HCT116 (cell line): ENCODE data around the gene MAFG. TPM values are rescaled to one million over a fixed set of nuclear protein-coding genes. Genes with fewer than 3 reads are reported as not detected.

Experiments
- ATAC-seq: fragments of 200-7000 bp; cut with Tn5 transposase; 2 replicates; pipeline ENCODE4 v1.9.1; 2020; ENCODE audit warnings: mild to moderate bottlenecking, moderate library complexity
- BruUV-seq: library from RNA; stranded (reverse); fragments of 400-500 nt; replicated peaks from 2 replicates; lab custom pipeline; 2021; lab: Mats Ljungman, UMichigan
- CTCF ChIA-PET: fragments of 300-600 bp; sonication (Branson Sonifier 250); formaldehyde crosslinking; loops from one replicate; lab custom pipeline; 2021; ENCODE audit warnings: antibody characterized with exemption; lab: Charles Lee
- POLR2A ChIA-PET: fragments of 300-600, 350-600 bp; sonication (Branson Sonifier 250); formaldehyde crosslinking; loops from one replicate; lab custom pipeline; 2021; ENCODE audit warnings: antibody characterized with exemption; lab: Charles Lee
- RAD21 ChIA-PET, 2 experiments: fragments of 300-600 bp; sonication (Branson Sonifier 250); formaldehyde crosslinking; loops; one replicate each; lab custom pipeline; 2023; ENCODE audit warnings: low total read pairs in 2 of 2; ENCODE audit not compliant: uncharacterized antibody in 2 of 2, unreplicated experiment in 2 of 2, low non-redundant PET in 1 of 2; lab: Charles Lee
- DNase-seq: peaks from one replicate; pipeline ENCODE4 v3.0.0-alpha.2; 2010; ENCODE audit warnings: low read depth, low spot score
- H2AFZ ChIP-seq: fragments of 200-600 bp; shearing (Covaris generic), sonication (generic); 2 replicates; pipeline ENCODE4 v1.6.1; 2017; ENCODE audit warnings: low read depth, mixed run types, mixed read lengths, antibody characterized with exemption, low read length; ENCODE audit not compliant: poor library complexity, severe bottlenecking
- H3K27ac ChIP-seq: 2 replicates; pipeline ENCODE4 v1.5.1; 2012; ENCODE audit warnings: low read depth, low read length
- H3K27me3 ChIP-seq: fragments of 200-600 bp; sonication (generic); 2 replicates; pipeline ENCODE4 v1.6.1; 2016; ENCODE audit warnings: mixed run types, low read length, mixed read lengths; ENCODE audit not compliant: insufficient read depth
- H3K36me3 ChIP-seq, 2 experiments: fragments of 200-500 bp in 1 of 2; fragments of 200-600 bp in 1 of 2; sonication (Bioruptor generic) in 1 of 2; sonication (generic) in 1 of 2; 2 replicates each; pipeline versions ENCODE4 v1.5.1 to v1.6.1; 2014 to 2016; ENCODE audit warnings: low read length in 2 of 2, inconsistent platforms in 1 of 2, mixed read lengths in 1 of 2, mixed run types in 1 of 2; ENCODE audit not compliant: insufficient read depth in 2 of 2, control insufficient read depth in 1 of 2
- H3K4me1 ChIP-seq, 2 experiments: fragments of 200-600 bp in 1 of 2; sonication (generic) in 1 of 2; 2 replicates each; pipeline versions ENCODE4 v1.5.1 to v1.6.1; 2012 to 2017; ENCODE audit warnings: low read length in 2 of 2, inconsistent platforms in 1 of 2, mild to moderate bottlenecking in 1 of 2, mixed read lengths in 1 of 2, mixed run types in 1 of 2, moderate library complexity in 1 of 2; ENCODE audit not compliant: insufficient read depth in 2 of 2, control insufficient read depth in 1 of 2
- H3K4me2 ChIP-seq: fragments of 200-600 bp; sonication (generic); 2 replicates; pipeline ENCODE4 v1.6.1; 2017; ENCODE audit warnings: mixed run types, low read length, mixed read lengths
- H3K4me3 ChIP-seq, 2 experiments: fragments of 200-600 bp in 1 of 2; sonication (generic) in 1 of 2; replicated peaks in 1 of 2; 2 replicates each; pipeline ENCODE4 v1.5.1; 2011 to 2016; ENCODE audit warnings: low read length in 2 of 2, control low read depth in 1 of 2, low read depth in 1 of 2, mild to moderate bottlenecking in 1 of 2, mixed read lengths in 1 of 2, mixed run types in 1 of 2
- H3K79me2 ChIP-seq: fragments of 200-600 bp; sonication (generic); 2 replicates; pipeline ENCODE4 v1.6.1; 2017; ENCODE audit warnings: mild to moderate bottlenecking, mixed run types, low read length, moderate library complexity, mixed read lengths; ENCODE audit not compliant: insufficient read depth
- H3K9ac ChIP-seq: fragments of 200-600 bp; sonication (generic); 2 replicates; pipeline ENCODE4 v1.6.1; 2016; ENCODE audit warnings: low read length, mixed read lengths
- H3K9me2 ChIP-seq: fragments of 200-600 bp; sonication (generic), shearing (Covaris generic); 2 replicates; pipeline ENCODE4 v1.6.1; 2017; ENCODE audit warnings: mixed run types, mild to moderate bottlenecking, moderate library complexity; ENCODE audit not compliant: insufficient read depth
- H3K9me3 ChIP-seq, 2 experiments: fragments of 200-500 bp in 1 of 2; fragments of 200-600 bp in 1 of 2; sonication (Bioruptor generic) in 1 of 2; sonication (generic) in 1 of 2; 2 replicates each; pipeline ENCODE4 v1.6.1; 2014 to 2017; ENCODE audit warnings: low read length in 2 of 2, mixed read lengths in 2 of 2, inconsistent platforms in 1 of 2, low read depth in 1 of 2, mild to moderate bottlenecking in 1 of 2, mixed run types in 1 of 2, moderate library complexity in 1 of 2; ENCODE audit not compliant: control insufficient read depth in 1 of 2, insufficient read depth in 1 of 2
- H4K20me1 ChIP-seq: fragments of 200-600 bp; sonication (generic), shearing (Covaris generic); 2 replicates; pipeline ENCODE4 v1.6.1; 2017; ENCODE audit warnings: mixed run types, mild to moderate bottlenecking, moderate library complexity; ENCODE audit not compliant: insufficient read depth
- ATF3 ChIP-seq: IDR thresholded peaks from 2 replicates; pipeline ENCODE4 v1.6.1; 2012
- CBX3 ChIP-seq: IDR thresholded peaks from 2 replicates; pipeline ENCODE4 v1.6.1; 2012; ENCODE audit warnings: low read depth
- CEBPB ChIP-seq: IDR thresholded peaks from 2 replicates; pipeline ENCODE4 v1.6.1; 2012; ENCODE audit warnings: low read depth
- CTCF ChIP-seq, 3 experiments: fragments of 200-600 bp in 1 of 3; sonication (generic) in 1 of 3; IDR thresholded peaks in 2 of 3; conservative IDR thresholded peaks in 1 of 3; 2 replicates each; pipeline ENCODE4 v1.5.1; 2012 to 2017; ENCODE audit warnings: low read depth in 2 of 3, low read length in 2 of 3, antibody characterized with exemption in 1 of 3, borderline replicate concordance in 1 of 3, control low read depth in 1 of 3, mild to moderate bottlenecking in 1 of 3, mixed read lengths in 1 of 3, mixed run types in 1 of 3, moderate library complexity in 1 of 3; ENCODE audit not compliant: insufficient read depth in 1 of 3
- EGR1 ChIP-seq: IDR thresholded peaks from 2 replicates; pipeline ENCODE4 v1.6.1; 2012; ENCODE audit warnings: low read depth
- EZH2 ChIP-seq: fragments of 200-600 bp; sonication (generic); IDR thresholded peaks from 2 replicates; pipeline ENCODE4 v1.6.1; 2017; ENCODE audit warnings: antibody characterized with exemption, mixed run types
- EZH2phosphoT487 ChIP-seq: fragments of 200-600 bp; IDR thresholded peaks from 2 replicates; pipeline ENCODE4 v1.6.1; 2018; ENCODE audit warnings: antibody characterized with exemption, borderline replicate concordance
- FOSL1 ChIP-seq: IDR thresholded peaks from 2 replicates; pipeline ENCODE4 v1.6.1; 2012; ENCODE audit warnings: low read depth
- JUND ChIP-seq: IDR thresholded peaks from 2 replicates; pipeline ENCODE4 v1.6.1; 2012
- MAX ChIP-seq: IDR thresholded peaks from 2 replicates; pipeline ENCODE4 v1.6.1; 2012
- POLR2A ChIP-seq: IDR thresholded peaks from 2 replicates; pipeline ENCODE4 v1.7.0; 2011; ENCODE audit warnings: borderline replicate concordance; ENCODE audit not compliant: insufficient read depth, insufficient read length; ENCODE audit errors: extremely low read depth
- POLR2AphosphoS5 ChIP-seq: IDR thresholded peaks from 2 replicates; pipeline ENCODE4 v1.6.1; 2011; ENCODE audit warnings: mild to moderate bottlenecking, low read depth, low read length, moderate library complexity
- REST ChIP-seq: IDR thresholded peaks from 2 replicates; pipeline ENCODE4 v1.6.1; 2012; ENCODE audit warnings: low read depth
- SIN3A ChIP-seq: IDR thresholded peaks from 2 replicates; pipeline ENCODE4 v1.6.1; 2012; ENCODE audit warnings: low read depth
- SRF ChIP-seq: IDR thresholded peaks from 2 replicates; pipeline ENCODE4 v1.6.1; 2012; ENCODE audit warnings: low read depth
- TCF7L2 ChIP-seq: IDR thresholded peaks from 2 replicates; pipeline ENCODE4 v1.7.0; 2011; ENCODE audit warnings: borderline replicate concordance, inconsistent platforms; ENCODE audit not compliant: insufficient read depth, insufficient read length; ENCODE audit errors: extremely low read depth
- YY1 ChIP-seq: IDR thresholded peaks from 2 replicates; pipeline ENCODE4 v1.6.1; 2011; ENCODE audit warnings: low read length, low read depth, moderate library complexity, mild to moderate bottlenecking; ENCODE audit not compliant: insufficient replicate concordance; ENCODE audit errors: extremely low read depth
- ZBTB33 ChIP-seq: IDR thresholded peaks from 2 replicates; pipeline ENCODE4 v1.6.1; 2011; ENCODE audit warnings: mild to moderate bottlenecking, low read length, moderate library complexity; ENCODE audit not compliant: insufficient replicate concordance; ENCODE audit errors: extremely low read depth
- ZFX ChIP-seq: fragments of 450-650 bp; IDR thresholded peaks from 2 replicates; pipeline ENCODE4 v1.6.1; 2017
- intact Hi-C: fragments of 100-400 bp; cut with micrococcal nuclease; formaldehyde crosslinking; loops from 2 replicates; pipeline ENCODE4 v1.10.0; 2022
- total RNA-seq: library from RNA; stranded (reverse); gene quantifications from one replicate; pipeline ENCODE4 v1.2.1, GENCODE V29; 2021; ENCODE audit not compliant: unreplicated experiment

The MAFG gene
- total RNA-seq, 1 experiment from 2014 or later: 46.8 TPM

- Histone ChIP-seq H3K36me3 (peaks cover 40 to 62% of the 10 kb centered on the region in 2 experiments), H3K4me1 (peaks cover 15 to 34% of the 10 kb centered on the region in 2 experiments), H3K4me3 (peak overlapping the region; percentile 95 to 98), H3K27me3 (no peaks in the 10 kb centered on the region), H3K9me3 (no peaks in the 10 kb centered on the region), H3K4me2 (peak overlapping the region; percentile 92), H3K9ac (peak overlapping the region; percentile 95), H3K27ac (peak overlapping the region; percentile 97), H4K20me1 (peaks cover 7% of the 10 kb centered on the region; the same call in 1 of the 2 replicates), H3K79me2 (peaks cover 87% of the 10 kb centered on the region), H2AFZ (no peak overlapping the region), H3K9me2 (no peaks in the 10 kb centered on the region)
- ChIA-PET CTCF (no interaction called here), RAD21 (no interaction called here), POLR2A (no interaction called here)
- intact Hi-C loops: loop anchor here (1.0 kb wide), 1 partner anchor 21 kb away; the partner anchor contains the start of gene PCYT2
- no peak for TF ChIP-seq ZFX
- TF ChIP-seq EZH2phosphoT487: no peak
- TF ChIP-seq FOSL1: no peak
- TF ChIP-seq CBX3: no peak
- no peak for TF ChIP-seq CEBPB
- TF ChIP-seq YY1: no peak
- no peak for TF ChIP-seq EZH2
- no peak for TF ChIP-seq POLR2A
- TF ChIP-seq EGR1: no peak
- TF ChIP-seq SIN3A: no peak
- TF ChIP-seq POLR2AphosphoS5: no peak
- TF ChIP-seq ATF3: no peak
- TF ChIP-seq JUND: no peak
- no peak for TF ChIP-seq MAX
- no peak for TF ChIP-seq SRF
- no peak for TF ChIP-seq ZBTB33
- no peak for TF ChIP-seq CTCF (IDR thresholded peaks at IDR 0.05 in 2 of 3, conservative IDR thresholded peaks at IDR 0.05 in 1 of 3; ENCODE audit: borderline replicate concordance in 1 of 3, insufficient read depth in 1 of 3, low read depth in 2 of 3, low read length in 2 of 3)
- TF ChIP-seq TCF7L2: no peak
- TF ChIP-seq REST: no peak
- ATAC-seq (no peak), DNase-seq (no peak)
- TSS peak; percentile 49 for BruUV-seq
These were observed 36.9 kb downstream of the MAFG start for GRCh38 chr17:81890447-81891302.
